ENCODE results near the gene DSCAML1.

DSCAML1 gene

GRCh38 chr11:117584056-117584830, 212.8 kb downstream of the DSCAML1 start:
- no peak overlapping the region for H2AK5ac ChIP-seq (ENCODE audit: low read depth, low read length)
- no peak overlapping the region for H2BK12ac ChIP-seq (ENCODE audit: low read length)
- no peak overlapping the region for H3K4ac ChIP-seq (ENCODE audit: low read length)
- no peak overlapping the region for H3K23ac ChIP-seq (ENCODE audit: low read depth, low read length, poor library complexity)
- no peak overlapping the region for H2BK120ac ChIP-seq (ENCODE audit: low read depth, low read length)
- H3K4me2 ChIP-seq (ENCODE audit: insufficient read depth, low read length, poor library complexity, severe bottlenecking), result no peak overlapping the region
- H4K91ac ChIP-seq (ENCODE audit: low read depth, low read length, poor library complexity), result no peak overlapping the region
- H2AFZ ChIP-seq (ENCODE audit: low read length), result peak overlapping the region; percentile 63
- no peak overlapping the region for H2BK5ac ChIP-seq (ENCODE audit: low read length)
- H3K4me1 ChIP-seq (ENCODE audit: control insufficient read depth in 2 of 2, insufficient read depth in 1 of 2, low read depth in 1 of 2, low read length in 2 of 2), result peaks cover 14 to 29% of the 10 kb centered on the region in 2 donors
- no peak overlapping the region for H3K27ac ChIP-seq (replicated peaks; ENCODE audit: low read length)
- H3K9me3 ChIP-seq (replicated peaks in 1 of 2; ENCODE audit: control insufficient read depth in 2 of 2, insufficient read depth in 1 of 2, low read depth in 1 of 2, low read length in 2 of 2), result no peaks in the 10 kb centered on the region
- no CpG with 5 or more reads among the region's 9 CpGs for WGBS, 2 donors (ENCODE audit: extremely low coverage in 2 of 2, insufficient read length in 2 of 2, insufficient replicate concordance in 1 of 2)
- no peak overlapping the region for H3K9ac ChIP-seq (ENCODE audit: low read depth, low read length, poor library complexity)
- H3K14ac ChIP-seq (ENCODE audit: low read length), result no peak overlapping the region
- H3K4me3 ChIP-seq (ENCODE audit: low read length in 2 of 2), result no peak overlapping the region
- no peak overlapping the region for H4K8ac ChIP-seq (ENCODE audit: low read depth, low read length)
- H2BK15ac ChIP-seq (ENCODE audit: low read length), result no peak overlapping the region
- no peak overlapping the region for H3K18ac ChIP-seq (ENCODE audit: low read length)
- DNase-seq (ENCODE audit: low spot score), result no peak
- no peaks in the 10 kb centered on the region for H3K36me3 ChIP-seq (replicated peaks in 1 of 2; ENCODE audit: control insufficient read depth in 2 of 2, insufficient read depth in 2 of 2, low read length in 2 of 2)
- H3K79me1 ChIP-seq (ENCODE audit: low read depth, low read length), result no peaks in the 10 kb centered on the region
- H3K27me3 ChIP-seq (ENCODE audit: control insufficient read depth in 3 of 3, insufficient read depth in 3 of 3, low read depth in 1 of 3, low read length in 3 of 3), result no peaks in the 10 kb centered on the region

- Histone ChIP-seq H2BK120ac (ENCODE audit: low read depth, low read length) (no peak overlapping the region), H2BK5ac (ENCODE audit: low read length) (no peak overlapping the region), H3K4me2 (ENCODE audit: insufficient read depth, low read length, poor library complexity, severe bottlenecking) (no peak overlapping the region), H3K27ac (replicated peaks; ENCODE audit: low read length) (no peak overlapping the region), H3K36me3 (replicated peaks in 1 of 2; ENCODE audit: control insufficient read depth in 2 of 2, insufficient read depth in 2 of 2, low read length in 2 of 2) (no peaks in the 10 kb centered on the region), H2BK12ac (ENCODE audit: low read length) (no peak overlapping the region), H4K91ac (ENCODE audit: low read depth, low read length, poor library complexity) (no peak overlapping the region), H3K14ac (ENCODE audit: low read length) (no peak overlapping the region), H3K4me1 (ENCODE audit: control insufficient read depth in 2 of 2, insufficient read depth in 1 of 2, low read depth in 1 of 2, low read length in 2 of 2) (peaks cover 14 to 20% of the 10 kb centered on the region in 2 donors), H3K18ac (ENCODE audit: low read length) (peak overlapping the region; percentile 11), H3K4ac (ENCODE audit: low read length) (no peak overlapping the region), H3K27me3 (ENCODE audit: control insufficient read depth in 3 of 3, insufficient read depth in 3 of 3, low read depth in 1 of 3, low read length in 3 of 3) (no peaks in the 10 kb centered on the region), H3K4me3 (ENCODE audit: low read length in 2 of 2) (peak overlapping the region in 1 of 2 donors; percentile 18), H3K79me1 (ENCODE audit: low read depth, low read length) (no peaks in the 10 kb centered on the region), H3K23ac (ENCODE audit: low read depth, low read length, poor library complexity) (no peak overlapping the region), H3K9me3 (replicated peaks in 1 of 2; ENCODE audit: control insufficient read depth in 2 of 2, insufficient read depth in 1 of 2, low read depth in 1 of 2, low read length in 2 of 2) (no peaks in the 10 kb centered on the region), H4K8ac (ENCODE audit: low read depth, low read length) (no peak overlapping the region), H2BK15ac (ENCODE audit: low read length) (no peak overlapping the region), H2AK5ac (ENCODE audit: low read depth, low read length) (no peak overlapping the region), H3K9ac (ENCODE audit: low read depth, low read length, poor library complexity) (no peak overlapping the region), H2AFZ (ENCODE audit: low read length) (peak overlapping the region; percentile 63)
- no CpG with 5 or more reads among the region's 15 CpGs for WGBS, 2 donors (ENCODE audit: extremely low coverage in 2 of 2, insufficient read length in 2 of 2, insufficient replicate concordance in 1 of 2)
- DNase-seq (ENCODE audit: low spot score), result peak; percentile 30
Measured at GRCh38 chr11:117583063-117583801, 213.8 kb downstream of the DSCAML1 start.

GRCh38 chr11:117582433-117582832, 214.6 kb downstream of the DSCAML1 start:
- no peak overlapping the region for H3K9ac ChIP-seq (ENCODE audit: low read depth, low read length, poor library complexity)
- H3K9me3 ChIP-seq (replicated peaks in 1 of 2; ENCODE audit: control insufficient read depth in 2 of 2, insufficient read depth in 1 of 2, low read depth in 1 of 2, low read length in 2 of 2), result no peaks in the 10 kb centered on the region
- no peak overlapping the region for H2BK12ac ChIP-seq (ENCODE audit: low read length)
- H3K4me2 ChIP-seq (ENCODE audit: insufficient read depth, low read length, poor library complexity, severe bottlenecking), result no peak overlapping the region
- no peaks in the 10 kb centered on the region for H3K27me3 ChIP-seq (ENCODE audit: control insufficient read depth in 3 of 3, insufficient read depth in 3 of 3, low read depth in 1 of 3, low read length in 3 of 3)
- no peak overlapping the region for H2BK15ac ChIP-seq (ENCODE audit: low read length)
- no peak overlapping the region for H4K91ac ChIP-seq (ENCODE audit: low read depth, low read length, poor library complexity)
- H3K36me3 ChIP-seq (replicated peaks in 1 of 2; ENCODE audit: control insufficient read depth in 2 of 2, insufficient read depth in 2 of 2, low read length in 2 of 2), result no peaks in the 10 kb centered on the region
- no peak overlapping the region for H2BK120ac ChIP-seq (ENCODE audit: low read depth, low read length)
- H3K4ac ChIP-seq (ENCODE audit: low read length), result no peak overlapping the region
- H2AK5ac ChIP-seq (ENCODE audit: low read depth, low read length), result no peak overlapping the region
- H3K27ac ChIP-seq (replicated peaks; ENCODE audit: low read length), result no peak overlapping the region
- H3K14ac ChIP-seq (ENCODE audit: low read length), result no peak overlapping the region
- no peak overlapping the region for H2BK5ac ChIP-seq (ENCODE audit: low read length)
- H3K23ac ChIP-seq (ENCODE audit: low read depth, low read length, poor library complexity), result no peak overlapping the region
- no peaks in the 10 kb centered on the region for H3K79me1 ChIP-seq (ENCODE audit: low read depth, low read length)
- no peak overlapping the region for H3K18ac ChIP-seq (ENCODE audit: low read length)
- H3K4me3 ChIP-seq (ENCODE audit: low read length in 2 of 2), result no peak overlapping the region
- no peak overlapping the region for H2AFZ ChIP-seq (ENCODE audit: low read length)
- no peak overlapping the region for H4K8ac ChIP-seq (ENCODE audit: low read depth, low read length)
- WGBS, 2 donors (ENCODE audit: extremely low coverage in 2 of 2, insufficient read length in 2 of 2, insufficient replicate concordance in 1 of 2), result no CpG with 5 or more reads among the region's 6 CpGs
- H3K4me1 ChIP-seq (ENCODE audit: control insufficient read depth in 2 of 2, insufficient read depth in 1 of 2, low read depth in 1 of 2, low read length in 2 of 2), result peaks cover 14 to 19% of the 10 kb centered on the region in 2 donors
- no peak for DNase-seq (ENCODE audit: low spot score)

GRCh38 chr11:117580866-117581265, 216.2 kb downstream of the DSCAML1 start:
- H3K9me3 ChIP-seq (replicated peaks in 1 of 2; ENCODE audit: control insufficient read depth in 2 of 2, insufficient read depth in 1 of 2, low read depth in 1 of 2, low read length in 2 of 2), result no peaks in the 10 kb centered on the region
- no peak overlapping the region for H2AFZ ChIP-seq (ENCODE audit: low read length)
- H3K4me1 ChIP-seq (ENCODE audit: control insufficient read depth in 2 of 2, insufficient read depth in 1 of 2, low read depth in 1 of 2, low read length in 2 of 2), result peaks cover 14 to 19% of the 10 kb centered on the region in 2 donors
- no peak for DNase-seq (ENCODE audit: low spot score)
- no peak overlapping the region for H3K27ac ChIP-seq (replicated peaks; ENCODE audit: low read length)
- H3K4me3 ChIP-seq (ENCODE audit: low read length in 2 of 2), result no peak overlapping the region
- WGBS, 2 donors (ENCODE audit: extremely low coverage in 2 of 2, insufficient read length in 2 of 2, insufficient replicate concordance in 1 of 2), result no CpG with 5 or more reads among the region's 6 CpGs
- no peak overlapping the region for H2BK12ac ChIP-seq (ENCODE audit: low read length)
- no peak overlapping the region for H2BK120ac ChIP-seq (ENCODE audit: low read depth, low read length)
- H3K79me1 ChIP-seq (ENCODE audit: low read depth, low read length), result no peaks in the 10 kb centered on the region
- H3K14ac ChIP-seq (ENCODE audit: low read length), result no peak overlapping the region
- no peak overlapping the region for H4K8ac ChIP-seq (ENCODE audit: low read depth, low read length)
- no peaks in the 10 kb centered on the region for H3K27me3 ChIP-seq (ENCODE audit: control insufficient read depth in 3 of 3, insufficient read depth in 3 of 3, low read depth in 1 of 3, low read length in 3 of 3)
- no peak overlapping the region for H4K91ac ChIP-seq (ENCODE audit: low read depth, low read length, poor library complexity)
- H3K4me2 ChIP-seq (ENCODE audit: insufficient read depth, low read length, poor library complexity, severe bottlenecking), result no peak overlapping the region
- no peak overlapping the region for H2BK15ac ChIP-seq (ENCODE audit: low read length)
- no peak overlapping the region for H3K4ac ChIP-seq (ENCODE audit: low read length)
- no peaks in the 10 kb centered on the region for H3K36me3 ChIP-seq (replicated peaks in 1 of 2; ENCODE audit: control insufficient read depth in 2 of 2, insufficient read depth in 2 of 2, low read length in 2 of 2)
- H3K9ac ChIP-seq (ENCODE audit: low read depth, low read length, poor library complexity), result no peak overlapping the region
- H2AK5ac ChIP-seq (ENCODE audit: low read depth, low read length), result no peak overlapping the region
- H3K18ac ChIP-seq (ENCODE audit: low read length), result no peak overlapping the region
- H2BK5ac ChIP-seq (ENCODE audit: low read length), result no peak overlapping the region
- H3K23ac ChIP-seq (ENCODE audit: low read depth, low read length, poor library complexity), result no peak overlapping the region
